ENCODE data around the gene FLT3LG. TPM values are rescaled to one million over a fixed set of nuclear protein-coding genes. Genes with fewer than 3 reads are reported as not detected.
A peak's percentile ranks its signal among the peaks of the same experiment; 100 is the strongest.

The FLT3LG gene
- total RNA-seq, 1 experiment from 2014 or later: 5.1 TPM

DNA sequence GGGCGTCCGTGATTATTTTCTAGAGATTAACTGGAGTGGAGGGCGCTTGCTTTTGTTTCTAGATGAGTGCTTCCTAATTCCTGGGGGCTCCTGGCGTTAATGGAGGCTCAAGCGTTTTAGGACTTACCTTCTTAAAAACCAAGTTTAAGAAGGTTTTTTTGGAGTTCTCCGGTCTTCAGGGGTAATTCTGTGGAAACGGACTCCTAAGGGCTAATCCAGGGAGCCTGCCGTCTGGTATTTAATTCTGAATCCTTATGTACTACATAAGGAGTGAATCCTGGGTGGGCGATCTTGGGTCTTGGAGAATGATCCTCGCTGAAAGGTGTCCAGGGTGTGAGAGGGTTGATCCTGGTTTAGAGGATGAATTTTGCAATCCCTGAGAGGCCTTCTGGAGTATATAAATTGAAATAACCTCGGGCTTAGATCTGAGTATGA is 22.6 kb downstream of the FLT3LG start:
- no peak for DNase-seq
- Histone ChIP-seq H3K9me3 (ENCODE audit: insufficient read depth, low read depth) (no peaks in the 10 kb centered on the region), H3K4me1 (replicated peaks; ENCODE audit: insufficient read depth) (peaks cover 22% of the 10 kb centered on the region), H3K4me3 (peak overlapping the region; percentile 89), H3K27me3 (ENCODE audit: insufficient read depth, low read depth) (no peaks in the 10 kb centered on the region), H3F3A (ENCODE audit: insufficient read depth, low read depth) (peaks cover 93% of the 10 kb centered on the region), H3K79me2 (ENCODE audit: low read depth) (peaks cover 41% of the 10 kb centered on the region), H4K20me1 (ENCODE audit: insufficient read depth) (peaks cover 46% of the 10 kb centered on the region), H3K27ac (peak overlapping the region; percentile 91), H3K36me3 (ENCODE audit: low read depth) (peaks cover 45% of the 10 kb centered on the region), H3K9me2 (ENCODE audit: insufficient read depth) (no peaks in the 10 kb centered on the region), H2AFZ (no peak overlapping the region), H3K4me2 (peak overlapping the region; percentile 94)
- CTCF ChIA-PET: no interaction called here
- intact Hi-C loops (cut with micrococcal nuclease; ENCODE audit: unreplicated experiment): loop anchor here (1.0 to 2.0 kb wide), 5 partner anchors 9 to 380 kb away; partner anchors contain the start of genes AKT1S1, ALDH16A1, DKKL1 and RPL13A
- TF ChIP-seq, protein P1, sequence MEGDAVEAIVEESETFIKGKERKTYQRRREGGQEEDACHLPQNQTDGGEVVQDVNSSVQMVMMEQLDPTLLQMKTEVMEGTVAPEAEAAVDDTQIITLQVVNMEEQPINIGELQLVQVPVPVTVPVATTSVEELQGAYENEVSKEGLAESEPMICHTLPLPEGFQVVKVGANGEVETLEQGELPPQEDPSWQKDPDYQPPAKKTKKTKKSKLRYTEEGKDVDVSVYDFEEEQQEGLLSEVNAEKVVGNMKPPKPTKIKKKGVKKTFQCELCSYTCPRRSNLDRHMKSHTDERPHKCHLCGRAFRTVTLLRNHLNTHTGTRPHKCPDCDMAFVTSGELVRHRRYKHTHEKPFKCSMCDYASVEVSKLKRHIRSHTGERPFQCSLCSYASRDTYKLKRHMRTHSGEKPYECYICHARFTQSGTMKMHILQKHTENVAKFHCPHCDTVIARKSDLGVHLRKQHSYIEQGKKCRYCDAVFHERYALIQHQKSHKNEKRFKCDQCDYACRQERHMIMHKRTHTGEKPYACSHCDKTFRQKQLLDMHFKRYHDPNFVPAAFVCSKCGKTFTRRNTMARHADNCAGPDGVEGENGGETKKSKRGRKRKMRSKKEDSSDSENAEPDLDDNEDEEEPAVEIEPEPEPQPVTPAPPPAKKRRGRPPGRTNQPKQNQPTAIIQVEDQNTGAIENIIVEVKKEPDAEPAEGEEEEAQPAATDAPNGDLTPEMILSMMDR (conservative IDR thresholded peaks at IDR 0.05): peak; percentile 12; the same call in 1 of the 2 replicates
- TF ChIP-seq EZH2 (IDR thresholded peaks at IDR 0.05; ENCODE audit: low read depth): no peak
- BruUV-seq (replicated peaks): TSS peak; percentile 32
- POLR2A ChIA-PET (ENCODE audit: unreplicated experiment): interaction anchor here (0.7 kb wide), 3 partner anchors 19 to 381 kb away, joined by 3 to 5 read pairs (median 3); partner anchors contain the start of genes AKT1S1, NOSIP and TBC1D17

DNA sequence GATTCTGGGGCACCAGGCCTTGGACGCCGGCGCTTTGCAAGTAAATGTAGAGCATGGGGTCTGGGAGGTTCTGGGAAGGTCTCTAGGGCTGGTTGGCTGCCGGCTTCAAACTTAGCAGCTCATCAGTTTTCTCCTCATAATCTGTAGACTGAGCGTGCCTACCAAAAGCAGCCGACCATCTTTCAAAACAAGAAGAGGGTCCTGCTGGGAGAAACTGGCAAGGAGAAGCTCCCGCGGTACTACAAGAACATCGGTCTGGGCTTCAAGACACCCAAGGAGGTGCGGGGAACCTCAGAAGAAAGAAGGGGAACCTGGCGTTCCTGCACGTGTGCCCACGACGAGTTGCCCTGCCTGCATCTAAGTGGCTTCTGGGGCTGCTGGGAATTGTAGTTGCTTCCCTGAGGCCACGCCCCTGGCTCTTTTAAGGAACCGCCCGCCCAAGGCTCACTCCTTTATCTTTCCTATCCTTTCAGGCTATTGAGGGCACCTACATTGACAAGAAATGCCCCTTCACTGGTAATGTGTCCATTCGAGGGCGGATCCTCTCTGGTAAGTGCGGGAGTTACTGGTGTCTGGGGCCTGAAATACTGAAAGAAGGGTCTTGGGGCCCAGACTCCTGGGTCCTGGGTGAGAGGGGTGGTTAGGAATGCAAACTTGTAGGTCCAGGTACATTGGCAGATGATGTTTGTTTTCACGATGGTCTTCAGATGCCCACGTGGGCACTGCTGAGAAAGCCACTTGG is 23.2 kb downstream of the FLT3LG start:
- Histone ChIP-seq H3K4me2 (peak overlapping the region; percentile 94), H3K9me3 (ENCODE audit: insufficient read depth, low read depth) (no peaks in the 10 kb centered on the region), H3K9me2 (ENCODE audit: insufficient read depth) (no peaks in the 10 kb centered on the region), H3K27ac (peak overlapping the region; percentile 91), H3F3A (ENCODE audit: insufficient read depth, low read depth) (peaks cover 93% of the 10 kb centered on the region), H3K4me1 (replicated peaks; ENCODE audit: insufficient read depth) (peaks cover 22% of the 10 kb centered on the region), H3K79me2 (ENCODE audit: low read depth) (peaks cover 39% of the 10 kb centered on the region), H3K36me3 (ENCODE audit: low read depth) (peaks cover 38% of the 10 kb centered on the region), H4K20me1 (ENCODE audit: insufficient read depth) (peaks cover 40% of the 10 kb centered on the region), H2AFZ (no peak overlapping the region), H3K4me3 (peak overlapping the region; percentile 89), H3K27me3 (ENCODE audit: insufficient read depth, low read depth) (no peaks in the 10 kb centered on the region)
- TF ChIP-seq EZH2 (IDR thresholded peaks at IDR 0.05; ENCODE audit: low read depth): no peak
- TF ChIP-seq, protein P1 (conservative IDR thresholded peaks at IDR 0.05): no peak
- POLR2A ChIA-PET (ENCODE audit: unreplicated experiment): interaction anchor here (0.7 kb wide), 1 partner anchor 18 kb away, joined by 3 read pairs; no protein-coding TSS in a partner anchor
- CTCF ChIA-PET: no interaction called here
- BruUV-seq (replicated peaks): TSS peak; percentile 49
- intact Hi-C loops (cut with micrococcal nuclease; ENCODE audit: unreplicated experiment): loop anchor here (1.0 to 2.0 kb wide), 3 partner anchors 44 to 380 kb away; partner anchors contain the start of genes AKT1S1, ALDH16A1, DKKL1 and TBC1D17
- DNase-seq: peak; percentile 55 to 61

DNA sequence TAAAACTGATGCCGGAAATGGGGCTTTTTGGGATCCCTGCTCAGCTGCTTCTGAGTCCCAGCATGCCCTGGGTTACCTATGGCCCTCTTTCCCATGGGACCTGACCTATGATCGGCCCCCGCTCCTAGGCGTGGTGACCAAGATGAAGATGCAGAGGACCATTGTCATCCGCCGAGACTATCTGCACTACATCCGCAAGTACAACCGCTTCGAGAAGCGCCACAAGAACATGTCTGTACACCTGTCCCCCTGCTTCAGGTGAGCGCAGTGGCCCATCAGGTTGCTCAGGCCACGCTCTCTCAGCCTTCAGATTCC is 23.7 kb downstream of the FLT3LG start:
- H3F3A ChIP-seq (ENCODE audit: insufficient read depth, low read depth): peaks cover 93% of the 10 kb centered on the region
- peaks cover 33% of the 10 kb centered on the region for H3K36me3 ChIP-seq (ENCODE audit: low read depth)
- DNase-seq: no peak
- peak overlapping the region; percentile 89 for H3K4me3 ChIP-seq
- no peaks in the 10 kb centered on the region for H3K9me2 ChIP-seq (ENCODE audit: insufficient read depth)
- H3K27me3 ChIP-seq (ENCODE audit: insufficient read depth, low read depth): no peaks in the 10 kb centered on the region
- TF ChIP-seq, protein P1 (conservative IDR thresholded peaks at IDR 0.05): no peak
- no peak for TF ChIP-seq EZH2 (IDR thresholded peaks at IDR 0.05; ENCODE audit: low read depth)
- H2AFZ ChIP-seq: no peak overlapping the region
- BruUV-seq (replicated peaks): no TSS peak
- H3K79me2 ChIP-seq (ENCODE audit: low read depth): peaks cover 39% of the 10 kb centered on the region
- intact Hi-C loops (cut with micrococcal nuclease; ENCODE audit: unreplicated experiment): loop anchor here (1.0 to 2.0 kb wide), 3 partner anchors 45 to 379 kb away; partner anchors contain the start of genes AKT1S1, ALDH16A1, DKKL1 and TBC1D17
- CTCF ChIA-PET: no interaction called here
- H3K27ac ChIP-seq: peak overlapping the region; percentile 91
- H3K4me2 ChIP-seq: peak overlapping the region; percentile 94
- POLR2A ChIA-PET (ENCODE audit: unreplicated experiment): no interaction called here
- H4K20me1 ChIP-seq (ENCODE audit: insufficient read depth): peaks cover 34% of the 10 kb centered on the region
- H3K4me1 ChIP-seq (replicated peaks; ENCODE audit: insufficient read depth): peaks cover 22% of the 10 kb centered on the region
- H3K9me3 ChIP-seq (ENCODE audit: insufficient read depth, low read depth): no peaks in the 10 kb centered on the region
